Thyroid gland (tissue), 4 donors: ENCODE results near the gene DPP6. TPM values are rescaled to one million over a fixed set of nuclear protein-coding genes. Genes with fewer than 3 reads are reported as not detected.
"Not testable (repeated sequence)": the region's sequence is repeated elsewhere in the genome, so short reads cannot be mapped to it uniquely, and the experiment has no call there.

ENCODE experiments used
- DNase-seq, 2 donors: peaks; one replicate each; pipeline ENCODE4 v3.0.0-alpha.2; 2019
- H3K27ac ChIP-seq, 3 donors: fragments of 200-600 bp; sonication (generic); 1 replicate in 2 of 3; 2 replicates in 1 of 3; pipeline ENCODE4 v1.5.1; 2016 to 2019; ENCODE audit warnings: mild to moderate bottlenecking in 1 of 3, moderate library complexity in 1 of 3
- H3K27me3 ChIP-seq: fragments of 200-600 bp; sonication (generic); one replicate; pipeline ENCODE4 v1.5.1; 2019
- H3K36me3 ChIP-seq, 2 donors: fragments of 200-600 bp; sonication (generic); one replicate each; pipeline ENCODE4 v1.5.1; 2016 to 2019
- H3K4me1 ChIP-seq, 2 donors: fragments of 200-600 bp; sonication (generic); one replicate each; pipeline ENCODE4 v1.5.1; 2017 to 2019
- H3K4me3 ChIP-seq, 3 donors: fragments of 200-600 bp; sonication (generic); replicated peaks in 1 of 3; 1 replicate in 2 of 3; 2 replicates in 1 of 3; pipeline ENCODE4 v1.5.1; 2016; ENCODE audit warnings: mild to moderate bottlenecking in 1 of 3
- H3K9me3 ChIP-seq: fragments of 200-600 bp; sonication (generic); one replicate; pipeline ENCODE4 v1.5.1; 2017
- POLR2A ChIP-seq, 2 donors: fragments of 450-650 bp; IDR thresholded peaks; one replicate each; pipeline ENCODE4 v1.6.1; 2017; ENCODE audit warnings: antibody characterized with exemption in 2 of 2, mild to moderate bottlenecking in 2 of 2, moderate library complexity in 1 of 2
- WGBS, 2 donors: methylation state at CpG; one replicate each; pipeline ENCODE4 v1.1.5; 2017; 5-methylcytosine and 5-hydroxymethylcytosine counted together
- intact Hi-C: fragments of 100-400 bp; cut with DNase I; formaldehyde crosslinking; loops from one replicate; pipeline ENCODE4 v1.15.1; 2023
- total RNA-seq, 4 donors: library from RNA; depleted of rRNA; stranded (reverse); fragments of >200 nt; gene quantifications; one replicate each; pipeline ENCODE4 v1.2.3, GENCODE V29; 2016
- TF ChIP-seq, protein P1 (sequence below), 6 experiments: fragments of 200-600 bp in 3 of 6; fragments of 450-650 bp in 3 of 6; sonication (generic) in 3 of 6; IDR thresholded peaks; one replicate each; pipeline ENCODE4 v1.5.1; 2016 to 2019; ENCODE audit warnings: antibody characterized with exemption in 6 of 6, mild to moderate bottlenecking in 2 of 6, inconsistent platforms in 1 of 6, moderate library complexity in 1 of 6

The DPP6 gene
- total RNA-seq, 4 donors from 2014 or later: 50.7 to 97.7 (median 68.9) TPM

DNA sequence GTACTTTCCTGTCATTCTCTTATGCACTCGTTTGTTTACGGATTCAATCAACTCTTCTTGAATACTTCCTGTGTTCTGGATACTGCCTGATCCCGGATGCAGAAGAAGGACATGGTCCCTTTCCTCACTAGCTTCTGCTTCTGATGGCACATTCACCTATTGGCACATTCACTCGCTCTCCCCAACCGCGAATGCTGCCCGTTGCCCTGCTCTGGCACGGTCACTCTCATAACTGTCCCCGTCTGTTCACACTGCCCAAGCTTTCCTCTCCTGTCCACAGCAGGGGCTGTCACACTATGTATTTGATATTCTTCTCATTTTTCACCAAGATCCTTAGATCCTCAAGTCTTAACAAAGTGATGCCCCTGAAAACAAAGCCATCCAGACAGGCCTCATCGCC lies 623.4 kb downstream of the DPP6 start:
- H3K9me3 ChIP-seq: no peaks in the 10 kb centered on the region
- no peak overlapping the region for H3K27ac ChIP-seq
- no peaks in the 10 kb centered on the region for H3K4me1 ChIP-seq
- no peak for DNase-seq
- H3K36me3 ChIP-seq: no peaks in the 10 kb centered on the region
- intact Hi-C loops: no loop called here
- H3K4me3 ChIP-seq: no peak overlapping the region
- WGBS, 2 donors: 87 to 93% methylated on average over 10 of the region's 10 CpGs
- TF ChIP-seq POLR2A (IDR thresholded peaks at IDR 0.05): no peak
- TF ChIP-seq, protein P1, sequence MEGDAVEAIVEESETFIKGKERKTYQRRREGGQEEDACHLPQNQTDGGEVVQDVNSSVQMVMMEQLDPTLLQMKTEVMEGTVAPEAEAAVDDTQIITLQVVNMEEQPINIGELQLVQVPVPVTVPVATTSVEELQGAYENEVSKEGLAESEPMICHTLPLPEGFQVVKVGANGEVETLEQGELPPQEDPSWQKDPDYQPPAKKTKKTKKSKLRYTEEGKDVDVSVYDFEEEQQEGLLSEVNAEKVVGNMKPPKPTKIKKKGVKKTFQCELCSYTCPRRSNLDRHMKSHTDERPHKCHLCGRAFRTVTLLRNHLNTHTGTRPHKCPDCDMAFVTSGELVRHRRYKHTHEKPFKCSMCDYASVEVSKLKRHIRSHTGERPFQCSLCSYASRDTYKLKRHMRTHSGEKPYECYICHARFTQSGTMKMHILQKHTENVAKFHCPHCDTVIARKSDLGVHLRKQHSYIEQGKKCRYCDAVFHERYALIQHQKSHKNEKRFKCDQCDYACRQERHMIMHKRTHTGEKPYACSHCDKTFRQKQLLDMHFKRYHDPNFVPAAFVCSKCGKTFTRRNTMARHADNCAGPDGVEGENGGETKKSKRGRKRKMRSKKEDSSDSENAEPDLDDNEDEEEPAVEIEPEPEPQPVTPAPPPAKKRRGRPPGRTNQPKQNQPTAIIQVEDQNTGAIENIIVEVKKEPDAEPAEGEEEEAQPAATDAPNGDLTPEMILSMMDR (IDR thresholded peaks at IDR 0.05): no peak
- no peaks in the 10 kb centered on the region for H3K27me3 ChIP-seq

DNA sequence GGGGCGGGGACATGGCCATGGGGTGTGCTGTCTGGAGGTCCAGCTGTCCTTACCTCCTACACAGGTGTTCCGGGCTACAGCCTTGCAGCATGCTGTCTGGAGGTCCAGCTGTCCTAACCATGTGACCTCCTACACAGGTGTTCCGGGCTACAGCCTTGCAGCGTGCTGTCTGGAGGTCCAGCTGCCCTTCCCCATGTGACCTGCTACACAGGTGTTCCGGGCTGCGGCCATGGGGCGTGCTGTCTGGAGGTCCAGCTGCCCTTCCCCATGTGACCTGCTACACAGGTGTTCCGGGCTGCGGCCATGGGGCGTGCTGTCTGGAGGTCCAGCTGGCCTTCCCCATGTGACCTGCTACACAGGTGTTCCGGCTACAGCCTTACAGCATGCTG lies 623.8 kb downstream of the DPP6 start:
- H3K36me3 ChIP-seq, H3K27ac ChIP-seq, intact Hi-C loops, H3K4me3 ChIP-seq, H3K4me1 ChIP-seq, DNase-seq, H3K27me3 ChIP-seq, H3K9me3 ChIP-seq: not testable (repeated sequence)
- WGBS, 2 donors: 85 to 95% methylated on average over 6 to 10 of the region's 11 CpGs

DNA sequence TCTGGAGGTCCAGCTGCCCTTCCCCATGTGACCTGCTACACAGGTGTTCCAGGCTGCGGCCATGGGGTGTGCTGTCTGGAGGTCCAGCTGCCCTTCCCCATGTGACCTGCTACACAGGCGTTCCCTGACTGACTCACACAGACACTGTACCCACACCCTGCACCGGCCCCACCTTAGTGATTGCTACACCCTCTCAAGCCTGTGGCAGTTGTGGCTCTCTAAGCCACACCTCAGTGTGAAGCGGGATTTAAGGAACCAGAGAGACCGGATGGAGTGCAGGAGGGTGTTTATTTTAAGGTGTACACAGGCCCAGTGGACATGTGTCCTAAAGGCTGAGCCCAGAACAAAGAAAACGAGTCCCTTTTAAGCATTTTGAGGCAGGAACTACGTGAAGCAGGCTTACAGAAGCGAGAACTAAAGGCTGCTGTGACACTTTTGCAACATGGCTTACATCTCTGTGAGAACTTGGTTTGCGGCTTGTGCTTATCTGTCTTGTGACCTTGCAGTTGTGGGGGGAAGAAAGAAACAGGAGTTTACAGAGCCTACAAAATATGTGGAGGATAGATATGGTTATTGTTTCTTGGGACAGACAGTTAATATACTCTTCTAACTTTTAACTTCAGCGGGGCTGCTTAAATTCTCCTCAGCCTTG lies 624.4 kb downstream of the DPP6 start:
- intact Hi-C loops: no loop called here
- Histone ChIP-seq H3K4me1 (no peaks in the 10 kb centered on the region), H3K27me3 (no peaks in the 10 kb centered on the region), H3K36me3 (no peaks in the 10 kb centered on the region), H3K27ac (no peak overlapping the region), H3K4me3 (no peak overlapping the region), H3K9me3 (no peaks in the 10 kb centered on the region)
- TF ChIP-seq, protein P1 (IDR thresholded peaks at IDR 0.05): no peak
- no peak for TF ChIP-seq POLR2A (IDR thresholded peaks at IDR 0.05)
- no peak for DNase-seq
- WGBS, 2 donors: 84 to 89% methylated on average over 9 of the region's 10 CpGs

DNA sequence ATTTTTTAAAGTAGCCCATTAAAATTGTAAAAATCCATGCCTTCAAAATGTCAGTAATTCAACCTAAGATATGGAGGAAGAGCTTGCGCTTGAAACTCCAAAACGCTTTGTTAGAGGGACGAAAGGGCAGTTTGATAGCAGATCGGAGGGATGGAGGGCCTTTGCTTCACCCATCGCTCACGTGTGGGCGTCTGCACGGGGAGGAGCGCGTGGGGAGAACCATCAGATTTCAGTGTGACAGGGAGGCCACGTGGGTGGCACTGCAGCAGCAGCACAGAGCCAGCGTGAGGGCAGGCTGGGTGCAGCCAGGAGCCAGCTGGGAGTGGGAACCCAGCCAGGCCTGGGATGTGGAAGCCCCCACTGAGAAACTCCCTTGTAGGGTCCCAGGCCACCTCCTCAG lies 625.3 kb downstream of the DPP6 start:
- Histone ChIP-seq H3K27me3 (no peaks in the 10 kb centered on the region), H3K36me3 (no peaks in the 10 kb centered on the region), H3K4me3 (no peak overlapping the region), H3K4me1 (no peaks in the 10 kb centered on the region), H3K9me3 (no peaks in the 10 kb centered on the region), H3K27ac (no peak overlapping the region)
- intact Hi-C loops: no loop called here
- WGBS, 2 donors: 83 to 95% methylated on average over 12 of the region's 12 CpGs
- DNase-seq: no peak
- TF ChIP-seq POLR2A (IDR thresholded peaks at IDR 0.05): no peak
- TF ChIP-seq, protein P1 (IDR thresholded peaks at IDR 0.05): no peak

DNA sequence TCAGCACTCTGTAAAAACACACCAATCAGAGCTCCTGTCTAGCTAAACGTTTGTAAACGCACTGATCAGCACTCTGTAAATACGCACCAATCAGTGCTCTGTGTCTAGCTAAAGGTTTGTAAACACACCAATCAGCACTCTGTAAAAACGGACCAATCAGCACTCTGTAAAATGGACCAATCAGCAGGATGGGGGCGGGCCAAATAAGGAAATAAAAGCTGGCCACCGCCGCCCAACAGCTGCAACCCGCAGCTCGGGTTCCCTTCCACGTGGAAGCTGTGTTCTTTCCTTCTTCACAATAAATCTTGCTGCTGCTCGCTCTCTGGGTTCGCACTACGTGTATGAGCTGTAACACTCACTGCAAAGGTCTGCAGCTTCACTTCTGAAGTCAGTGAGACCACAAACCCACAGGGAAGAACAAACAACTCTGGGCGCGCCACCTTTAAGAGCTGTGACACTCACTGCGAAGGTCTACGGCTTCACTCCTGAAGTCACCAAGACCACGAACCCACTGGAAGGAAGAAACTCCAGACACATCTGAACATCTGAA lies 625.9 kb downstream of the DPP6 start:
- H3K27ac ChIP-seq, intact Hi-C loops, H3K4me3 ChIP-seq, H3K4me1 ChIP-seq, H3K9me3 ChIP-seq, H3K27me3 ChIP-seq, DNase-seq, H3K36me3 ChIP-seq: not testable (repeated sequence)
- WGBS, 2 donors: 92 to 95% methylated on average over 18 of the region's 18 CpGs

DNA sequence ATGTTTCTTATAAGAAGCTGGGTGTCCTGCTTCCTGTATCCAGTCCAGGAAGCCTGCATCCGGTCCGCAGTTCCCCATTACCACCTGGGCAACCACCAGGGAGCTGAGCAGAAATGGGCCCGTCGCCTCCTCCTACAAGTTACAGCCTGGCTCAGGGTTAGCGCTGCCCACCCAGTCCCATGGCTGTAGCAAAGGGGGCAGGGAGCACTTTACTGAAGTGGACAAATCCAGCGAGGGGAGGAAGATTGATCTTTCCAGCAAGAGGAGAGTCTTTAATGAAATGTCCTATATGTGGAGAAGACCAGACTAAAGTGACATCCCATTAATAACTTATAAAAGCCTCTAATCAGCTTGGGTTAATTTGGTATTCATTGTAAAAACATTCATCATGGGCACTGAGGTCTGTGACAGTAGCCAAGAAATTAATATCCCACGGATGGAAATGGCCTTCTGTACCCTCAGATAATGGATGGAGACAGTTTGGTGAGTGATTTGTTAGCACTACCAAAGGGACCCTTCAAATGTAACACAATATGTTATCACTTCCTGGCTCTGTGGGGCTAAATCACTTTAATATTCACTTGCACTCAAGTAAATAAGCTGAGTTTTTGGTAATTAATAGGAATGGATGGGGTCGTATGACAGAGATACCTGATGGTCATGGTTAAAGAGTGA lies 627.3 kb downstream of the DPP6 start:
- Histone ChIP-seq H3K4me1 (no peaks in the 10 kb centered on the region), H3K4me3 (no peak overlapping the region), H3K36me3 (no peaks in the 10 kb centered on the region), H3K27ac (no peak overlapping the region), H3K27me3 (no peaks in the 10 kb centered on the region), H3K9me3 (no peaks in the 10 kb centered on the region)
- intact Hi-C loops: no loop called here
- no peak for TF ChIP-seq POLR2A (IDR thresholded peaks at IDR 0.05)
- TF ChIP-seq, protein P1 (IDR thresholded peaks at IDR 0.05): no peak
- no peak for DNase-seq
- 76 to 85% methylated on average over 8 of the region's 8 CpGs for whole genome bisulfite sequencing, 2 donors
